Common myeloid progenitor, CD34-positive (primary cell): ENCODE data around the gene RNF133.

Experiments
- CTCF ChIA-PET: fragments of 350-600 bp; sonication (Branson Sonifier 250); formaldehyde crosslinking; loops from one replicate; lab custom pipeline; 2021; ENCODE audit warnings: antibody characterized with exemption; lab: Charles Lee
- POLR2A ChIA-PET: fragments of 350-600 bp; sonication (Branson Sonifier 250); formaldehyde crosslinking; loops from one replicate; lab custom pipeline; 2021; ENCODE audit warnings: antibody characterized with exemption; lab: Charles Lee
- DNase-seq, 3 donors: peaks; one replicate each; pipeline versions ENCODE4 v3.0.0 to v3.0.0-alpha.2; 2013
- H3K27ac ChIP-seq, 2 experiments: 1 replicate in 1 of 2; 2 replicates in 1 of 2; pipeline ENCODE4 v1.7.0; 2013; ENCODE audit warnings: inconsistent platforms in 2 of 2, low read length in 2 of 2, mild to moderate bottlenecking in 2 of 2, low read depth in 1 of 2, moderate library complexity in 1 of 2; ENCODE audit not compliant: severe bottlenecking in 2 of 2, insufficient read depth in 1 of 2, poor library complexity in 1 of 2
- H3K27me3 ChIP-seq, 5 experiments: replicated peaks in 2 of 5; 1 replicate in 3 of 5; 2 replicates in 2 of 5; pipeline versions ENCODE4 v1.6.1 to v1.7.0; 2013; ENCODE audit warnings: low read length in 4 of 5, mild to moderate bottlenecking in 2 of 5, moderate library complexity in 2 of 5, inconsistent platforms in 1 of 5; ENCODE audit not compliant: insufficient read depth in 5 of 5, control insufficient read depth in 4 of 5
- H3K36me3 ChIP-seq, 4 experiments: 1 replicate in 2 of 4; 2 replicates in 2 of 4; pipeline versions ENCODE4 v1.6.1 to v1.7.0; 2013; ENCODE audit warnings: low read length in 3 of 4, control low read depth in 1 of 4, mild to moderate bottlenecking in 1 of 4; ENCODE audit not compliant: control insufficient read depth in 4 of 4, insufficient read depth in 4 of 4
- H3K4me1 ChIP-seq, 4 experiments: 1 replicate in 3 of 4; 2 replicates in 1 of 4; pipeline versions ENCODE4 v1.6.1 to v1.7.1; 2013; ENCODE audit warnings: low read length in 3 of 4, mild to moderate bottlenecking in 3 of 4, control low read depth in 1 of 4, inconsistent platforms in 1 of 4, moderate library complexity in 1 of 4; ENCODE audit not compliant: control insufficient read depth in 4 of 4, insufficient read depth in 4 of 4; ENCODE audit errors: control extremely low read depth in 1 of 4
- H3K4me3 ChIP-seq, 7 experiments: 1 replicate in 4 of 7; 2 replicates in 3 of 7; pipeline versions ENCODE4 v1.5.1 to v1.7.0; 2013; ENCODE audit warnings: mild to moderate bottlenecking in 7 of 7, low read length in 6 of 7, moderate library complexity in 6 of 7, inconsistent platforms in 2 of 7, low read depth in 2 of 7, control low read depth in 1 of 7; ENCODE audit not compliant: insufficient read depth in 4 of 7, control insufficient read depth in 1 of 7; ENCODE audit errors: extremely low read depth in 1 of 7
- H3K9me3 ChIP-seq, 5 experiments: 1 replicate in 4 of 5; 2 replicates in 1 of 5; pipeline versions ENCODE4 v1.6.1 to v1.7.1; 2013; ENCODE audit warnings: low read length in 4 of 5, mild to moderate bottlenecking in 2 of 5, inconsistent platforms in 1 of 5, low read depth in 1 of 5, moderate library complexity in 1 of 5; ENCODE audit not compliant: control insufficient read depth in 4 of 5, insufficient read depth in 2 of 5; ENCODE audit errors: control extremely low read depth in 1 of 5
- WGBS: methylation state at CpG from one replicate; pipeline ENCODE4 v1.1.5; 2013; ENCODE audit not compliant: insufficient coverage; 5-methylcytosine and 5-hydroxymethylcytosine counted together

RNF133 gene

DNA sequence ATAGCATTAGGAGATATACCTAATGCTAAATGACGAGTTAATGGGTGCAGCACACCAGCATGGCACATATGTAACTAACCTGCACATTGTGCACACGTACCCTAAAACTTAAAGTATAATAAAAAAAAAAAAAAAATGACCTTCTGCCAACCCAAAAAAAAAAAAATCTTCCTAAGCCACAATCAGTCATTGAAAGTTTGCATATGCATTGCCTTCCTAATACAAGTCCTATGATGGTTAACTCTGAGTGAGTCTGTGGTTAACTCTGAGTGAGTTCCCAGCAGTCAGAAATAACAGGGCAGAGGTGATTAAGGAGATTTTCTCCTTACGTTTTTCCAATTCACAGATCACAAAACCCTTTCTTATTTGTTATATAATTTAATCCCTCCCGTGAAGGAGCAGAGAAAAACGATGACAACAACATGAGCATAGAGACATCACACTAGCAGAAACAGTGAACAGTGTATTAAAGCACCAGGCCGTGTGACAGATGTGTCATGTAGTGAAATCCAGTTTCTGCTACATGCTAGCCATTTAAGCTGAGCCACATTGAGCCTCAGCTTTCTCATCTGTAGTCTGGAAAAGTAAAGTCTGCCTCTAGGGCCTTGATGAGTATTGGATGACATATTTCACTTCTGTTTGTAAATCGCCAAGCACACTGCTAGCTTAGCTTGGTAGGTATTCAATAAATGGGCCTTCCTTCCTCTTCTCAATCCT is 11.2 kb upstream of the RNF133 start:
- H3K36me3 ChIP-seq: no peaks in the 10 kb centered on the region
- no peaks in the 10 kb centered on the region for H3K4me1 ChIP-seq
- no peaks in the 10 kb centered on the region for H3K27me3 ChIP-seq
- WGBS: 90% methylated on average over 2 of the region's 7 CpGs
- DNase-seq: no peak
- CTCF ChIA-PET: no interaction called here
- no peaks in the 10 kb centered on the region for H3K9me3 ChIP-seq
- H3K27ac ChIP-seq: no peak overlapping the region
- POLR2A ChIA-PET: no interaction called here
- no peak overlapping the region for H3K4me3 ChIP-seq

DNA sequence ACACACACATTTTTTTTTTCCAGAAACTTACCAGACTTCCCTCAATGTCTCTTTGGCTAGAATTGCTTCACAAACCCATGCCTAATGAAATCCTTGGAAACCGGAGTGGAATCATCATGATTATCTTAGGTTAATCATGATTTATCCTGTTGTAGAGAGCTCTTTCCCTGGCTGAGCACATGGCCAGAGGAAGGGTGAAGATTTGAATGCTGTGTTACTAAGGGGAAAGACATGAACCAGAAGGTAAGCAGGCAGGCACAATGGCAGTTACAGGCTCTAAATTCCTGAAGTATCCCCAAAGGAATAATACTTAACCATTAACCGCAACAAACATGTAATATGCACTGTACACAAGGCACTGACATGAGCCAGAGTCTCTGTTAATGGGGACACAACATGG is 7.9 kb upstream of the RNF133 start:
- ChIA-PET CTCF (no interaction called here), POLR2A (no interaction called here)
- Histone ChIP-seq H3K4me3 (no peak overlapping the region), H3K9me3 (no peaks in the 10 kb centered on the region), H3K36me3 (no peaks in the 10 kb centered on the region), H3K4me1 (no peaks in the 10 kb centered on the region), H3K27me3 (no peaks in the 10 kb centered on the region), H3K27ac (no peak overlapping the region)
- no peak for DNase-seq
- WGBS: 100% methylated on average over 1 of the region's 2 CpGs

DNA sequence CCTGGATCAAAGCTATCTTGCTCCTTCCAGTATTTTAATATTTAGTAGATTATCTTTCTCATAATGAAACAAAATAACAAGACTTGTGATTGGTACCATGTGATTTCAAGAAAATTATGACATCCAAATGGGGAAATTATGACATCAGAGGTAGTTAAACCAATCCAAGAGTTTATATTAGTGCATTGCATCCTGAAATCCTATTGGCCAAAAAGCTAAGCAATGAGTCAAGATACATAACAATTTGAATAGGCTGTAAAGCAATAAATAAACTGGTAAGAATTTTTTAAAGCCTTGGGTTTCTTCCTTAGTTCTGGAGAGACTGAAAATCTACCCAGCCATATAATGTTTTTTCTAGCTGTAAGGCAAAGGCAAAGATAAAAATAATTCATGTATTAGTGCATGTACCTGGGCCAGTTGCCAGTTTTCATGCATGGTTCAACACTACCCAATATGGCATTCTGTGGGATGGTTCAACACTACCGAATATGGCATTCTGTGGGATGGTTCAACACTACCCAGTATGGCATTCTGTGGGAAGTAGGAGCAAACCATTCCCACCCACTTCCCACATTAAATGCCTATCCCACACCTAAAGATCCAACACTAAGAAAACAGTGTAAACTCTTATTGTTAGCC is 4.1 kb upstream of the RNF133 start, which contains the start of gene RNF148:
RNF148 (minus strand) TSS at position 51 of the 639 bp plus-strand sequence. CDS start 172 bp downstream, outside the sequence.
- Histone ChIP-seq H3K36me3 (no peaks in the 10 kb centered on the region), H3K4me1 (no peaks in the 10 kb centered on the region), H3K4me3 (no peak within 1 kb of the TSS), H3K9me3 (no peaks in the 10 kb centered on the region), H3K27me3 (no peaks in the 10 kb centered on the region), H3K27ac (no peak within 1 kb of the TSS)
- DNase-seq: no peak
- ChIA-PET POLR2A (no interaction called here), CTCF (no interaction called here)
- WGBS: 100% methylated on average over 1 of the region's 1 CpG

DNA sequence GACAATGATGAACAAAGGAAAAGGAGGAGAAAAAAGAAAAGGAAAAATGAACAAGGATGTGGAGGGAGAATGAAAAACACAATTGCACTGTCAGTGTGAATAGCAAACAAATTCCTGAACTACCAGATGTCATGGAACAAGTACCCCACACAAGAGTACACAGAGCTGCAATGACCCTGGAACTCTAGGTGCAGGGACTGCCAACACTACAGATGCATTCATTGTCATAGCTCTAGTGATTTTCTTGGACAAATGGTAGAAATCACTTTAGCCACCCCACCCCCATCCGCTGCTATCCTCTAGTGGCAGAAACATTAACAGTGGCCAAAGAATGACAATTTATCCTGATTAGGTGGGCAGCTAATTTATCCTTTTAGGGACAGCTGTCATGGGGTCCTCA is 3.1 kb downstream of the RNF133 start:
- peaks cover 0 to 2% (median 0%) of the 10 kb centered on the region in 5 experiments for H3K9me3 ChIP-seq
- no peak overlapping the region for H3K27ac ChIP-seq
- ChIA-PET POLR2A (no interaction called here), CTCF (no interaction called here)
- no peaks in the 10 kb centered on the region for H3K4me1 ChIP-seq
- no peak overlapping the region for H3K4me3 ChIP-seq
- H3K36me3 ChIP-seq: no peaks in the 10 kb centered on the region
- no peak for DNase-seq
- no peaks in the 10 kb centered on the region for H3K27me3 ChIP-seq
- 100% methylated on average over 1 of the region's 1 CpG for WGBS

DNA sequence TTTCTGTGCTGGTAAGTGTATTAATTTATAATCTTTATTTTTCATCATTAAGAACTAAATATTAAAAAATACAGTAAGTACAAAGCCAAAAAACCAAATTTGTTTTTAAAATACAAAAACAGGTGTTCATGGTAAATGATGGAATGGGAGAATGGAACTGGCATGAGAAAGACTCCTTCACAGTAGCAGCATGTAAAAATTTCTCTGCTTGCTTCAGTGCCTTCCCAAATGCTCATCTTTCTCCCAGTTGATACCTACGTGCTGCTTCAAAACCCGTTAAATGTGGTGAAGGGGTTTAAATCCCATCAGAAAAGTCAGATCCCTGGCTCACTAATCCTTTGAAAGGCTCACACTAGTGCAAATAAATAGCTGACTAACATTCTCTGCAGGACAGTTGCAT is 4.2 kb downstream of the RNF133 start:
- CTCF ChIA-PET: no interaction called here
- Histone ChIP-seq H3K4me1 (no peaks in the 10 kb centered on the region), H3K9me3 (peaks cover 0 to 2% (median 0%) of the 10 kb centered on the region in 5 experiments), H3K4me3 (no peak overlapping the region), H3K36me3 (no peaks in the 10 kb centered on the region), H3K27me3 (no peaks in the 10 kb centered on the region), H3K27ac (no peak overlapping the region)
- DNase-seq: no peak
- WGBS: 100% methylated on average over 2 of the region's 2 CpGs
- POLR2A ChIA-PET: no interaction called here

DNA sequence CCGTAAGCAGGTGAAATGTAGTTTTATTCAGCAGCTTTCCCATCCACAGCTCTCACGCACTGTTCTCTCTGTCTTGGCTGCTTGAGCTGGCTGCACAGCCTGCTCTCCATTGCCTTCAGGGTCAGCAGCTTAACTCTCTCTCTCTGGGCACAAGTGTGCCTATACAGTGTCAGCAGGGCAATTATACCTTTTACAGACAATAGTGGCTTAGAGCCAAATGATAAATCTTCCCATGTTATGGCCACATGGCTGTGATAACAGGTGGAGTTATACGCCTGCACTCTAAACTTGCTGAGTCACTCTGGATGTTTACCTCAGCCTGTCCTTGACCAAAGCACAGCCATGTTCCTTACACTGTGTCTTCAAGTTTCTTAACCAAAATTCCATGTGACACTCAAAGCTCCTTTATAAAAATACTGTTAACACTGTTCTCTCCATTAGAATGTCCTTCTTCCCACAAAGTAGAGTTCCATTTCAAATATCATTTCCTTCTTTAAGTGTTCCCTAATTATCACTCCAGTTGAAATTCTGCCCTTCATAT is 6.1 kb downstream of the RNF133 start:
- Histone ChIP-seq H3K36me3 (no peaks in the 10 kb centered on the region), H3K27ac (no peak overlapping the region), H3K27me3 (no peaks in the 10 kb centered on the region), H3K4me1 (no peaks in the 10 kb centered on the region), H3K4me3 (no peak overlapping the region), H3K9me3 (peaks cover 0 to 2% (median 0%) of the 10 kb centered on the region in 5 experiments)
- ChIA-PET POLR2A (no interaction called here), CTCF (interaction anchor here (0.5 kb wide), 1 partner anchor 152 kb away, joined by 3 read pairs; no protein-coding TSS in a partner anchor)
- WGBS: 94% methylated on average over 3 of the region's 3 CpGs
- DNase-seq: no peak

DNA sequence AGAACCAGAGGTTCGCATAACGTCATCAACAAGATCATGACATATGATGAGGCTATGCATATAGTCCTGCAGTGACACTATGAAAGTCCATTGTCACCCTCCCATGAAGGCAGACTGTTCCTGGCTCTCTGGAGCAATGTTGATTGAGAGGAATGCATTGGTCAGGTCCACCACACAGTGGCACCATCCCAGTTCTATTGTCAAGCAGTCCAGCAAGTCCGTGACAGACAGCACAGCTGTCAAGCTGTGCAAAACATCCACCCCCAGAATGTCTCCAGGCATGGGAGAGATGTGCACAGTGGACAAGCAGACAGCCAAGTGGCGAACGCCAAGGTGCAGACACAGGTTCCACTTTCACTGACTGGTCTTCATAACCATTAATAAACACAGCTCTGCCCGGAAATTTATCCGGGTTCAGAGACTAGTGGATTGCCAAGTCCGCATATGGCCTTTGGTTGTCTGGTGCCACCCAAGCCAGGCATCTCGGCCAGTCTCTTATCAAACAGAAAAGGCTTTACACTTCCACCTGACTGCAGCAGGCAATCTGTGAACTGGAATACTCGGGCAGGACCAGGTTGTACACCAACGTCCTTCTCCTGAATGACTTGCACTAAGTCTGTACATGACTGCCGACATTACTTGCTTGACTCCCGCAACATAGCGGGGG is 7.2 kb downstream of the RNF133 start:
- POLR2A ChIA-PET: no interaction called here
- 96% methylated on average over 10 of the region's 14 CpGs for WGBS
- CTCF ChIA-PET: no interaction called here
- no peak overlapping the region for H3K27ac ChIP-seq
- H3K9me3 ChIP-seq: peaks cover 0 to 2% (median 0%) of the 10 kb centered on the region in 5 experiments
- no peaks in the 10 kb centered on the region for H3K36me3 ChIP-seq
- no peak overlapping the region for H3K4me3 ChIP-seq
- DNase-seq: no peak
- H3K4me1 ChIP-seq: no peaks in the 10 kb centered on the region
- no peaks in the 10 kb centered on the region for H3K27me3 ChIP-seq
